ENCODE results near the gene DCDC2. TPM values are rescaled to one million over a fixed set of nuclear protein-coding genes. Genes with fewer than 3 reads are reported as not detected.

The DCDC2 gene
- total and polyA plus RNA-seq, 2 donors (not counting 3 experiments of a cell fraction or from before 2014, with no cell fraction given), result not detected

GRCh38 chr6:24188578-24189080, 169.2 kb downstream of the DCDC2 start:
- Histone ChIP-seq H3K36me3 (ENCODE audit: control insufficient read depth in 2 of 2, extremely low read depth in 1 of 2, insufficient read depth in 2 of 2, low read length in 2 of 2) (no peaks in the 10 kb centered on the region), H2AFZ (ENCODE audit: low read depth, low read length) (no peak overlapping the region), H3K4me1 (ENCODE audit: control insufficient read depth, extremely low read depth, insufficient read depth, low read length) (no peaks in the 10 kb centered on the region), H3K27ac (ENCODE audit: insufficient read depth, low read depth, low read length) (no peak overlapping the region), H3K9me3 (replicated peaks; ENCODE audit: control insufficient read depth, insufficient read depth, low read length) (no peaks in the 10 kb centered on the region), H3K4me3 (replicated peaks in 1 of 3; ENCODE audit: insufficient read depth in 1 of 3, low read depth in 1 of 3, low read length in 3 of 3) (no peak overlapping the region), H3K4me2 (ENCODE audit: insufficient read depth, low read length) (no peak overlapping the region), H3K27me3 (ENCODE audit: control insufficient read depth in 2 of 2, insufficient read depth in 2 of 2, low read length in 2 of 2) (no peaks in the 10 kb centered on the region), H3K79me2 (ENCODE audit: control insufficient read depth, insufficient read depth, low read length) (no peaks in the 10 kb centered on the region), H3K9me1 (replicated peaks; ENCODE audit: control insufficient read depth, extremely low read depth, insufficient read depth, low read length) (no peaks in the 10 kb centered on the region), H4K20me1 (replicated peaks; ENCODE audit: control insufficient read depth, extremely low read depth, insufficient read depth, low read length) (no peaks in the 10 kb centered on the region), H3K9ac (replicated peaks; ENCODE audit: extremely low read depth, insufficient read depth, low read length) (no peak overlapping the region)
- TF ChIP-seq MAX (IDR thresholded peaks at IDR 0.05; ENCODE audit: insufficient read depth, insufficient read length) (no peak), POLR2AphosphoS5 (IDR thresholded peaks at IDR 0.05; ENCODE audit: insufficient read depth, low read depth, low read length) (no peak), POLR2A (IDR thresholded peaks at IDR 0.05; ENCODE audit: low read depth, low read length) (no peak), JUN (IDR thresholded peaks at IDR 0.05; ENCODE audit: borderline replicate concordance, insufficient read depth, insufficient read length, low read depth) (no peak), GATA2 (IDR thresholded peaks at IDR 0.05; ENCODE audit: insufficient read depth, insufficient read length, low read depth, low read length) (no peak), FOS (IDR thresholded peaks at IDR 0.05; ENCODE audit: borderline replicate concordance, insufficient read depth, low read length) (no peak), CTCF (IDR thresholded peaks at IDR 0.05; ENCODE audit: extremely low read depth in 1 of 2, insufficient read depth in 1 of 2, low read depth in 1 of 2, low read length in 2 of 2) (no peak)
- dilution Hi-C loops (cut with MboI; ENCODE audit: extremely low pct_ligation_motif_present, low sequenced_read_pairs) (no loop called here), intact Hi-C loops (cut with micrococcal nuclease) (no loop called here)
- BruUV-seq (replicated peaks), result no TSS peak
- CTCF ChIA-PET, result no interaction called here
- DNase-seq (ENCODE audit: low read depth, low spot score), result no peak
- POLR2A ChIA-PET, result no interaction called here
- no peak for FAIRE-seq
